IMR-90 (cell line): ENCODE data around the gene ADGRL4. TPM values are rescaled to one million over a fixed set of nuclear protein-coding genes. Genes with fewer than 3 reads are reported as not detected.

Experiments
- ATAC-seq: fragments of 200-7000 bp; cut with Tn5 transposase; 2 replicates; pipeline ENCODE4 v1.9.1; 2020; ENCODE audit warnings: low read depth, mild to moderate bottlenecking, moderate library complexity
- BruUV-seq: library from RNA; stranded (reverse); fragments of 400-500 nt; replicated peaks from 2 replicates; lab custom pipeline; 2021; lab: Mats Ljungman, UMichigan
- CTCF ChIA-PET: fragments of 300-600 bp; formaldehyde crosslinking; extraction: SDS; loops from one replicate; lab custom pipeline; 2021; ENCODE audit warnings: antibody characterized with exemption; lab: Yijun Ruan, JAX
- POLR2A ChIA-PET: fragments of 300-600 bp; sonication (Branson Sonifier 250); formaldehyde crosslinking; loops from one replicate; lab custom pipeline; 2022; ENCODE audit warnings: antibody characterized with exemption; ENCODE audit not compliant: unreplicated experiment; lab: Charles Lee
- DNase-seq: peaks from one replicate; pipeline ENCODE4 v3.0.0; 2013
- H2AFZ ChIP-seq: replicated peaks from 2 replicates; pipeline ENCODE3; 2013; ENCODE audit warnings: low read length, mild to moderate bottlenecking; ENCODE audit not compliant: poor library complexity
- H2AK5ac ChIP-seq: 2 replicates; pipeline ENCODE4 v1.6.1; 2013; ENCODE audit warnings: low read depth, low read length, inconsistent platforms
- H2AK9ac ChIP-seq: replicated peaks from 2 replicates; pipeline ENCODE3; 2013; ENCODE audit warnings: mild to moderate bottlenecking, low read depth, low read length, moderate library complexity; ENCODE audit not compliant: poor library complexity
- H2BK120ac ChIP-seq: 2 replicates; pipeline ENCODE4 v1.6.1; 2013; ENCODE audit warnings: low read depth, low read length, inconsistent platforms
- H2BK15ac ChIP-seq: 3 replicates; pipeline ENCODE4 v1.6.1; 2013; ENCODE audit warnings: low read depth, low read length, inconsistent platforms
- H2BK20ac ChIP-seq: 2 replicates; pipeline ENCODE4 v1.6.1; 2013; ENCODE audit warnings: low read depth, mild to moderate bottlenecking, inconsistent platforms, low read length, moderate library complexity
- H2BK5ac ChIP-seq: 2 replicates; pipeline ENCODE4 v1.6.1; 2013; ENCODE audit warnings: mild to moderate bottlenecking, low read depth, low read length, inconsistent platforms; ENCODE audit not compliant: poor library complexity, severe bottlenecking
- H3K14ac ChIP-seq: replicated peaks from 2 replicates; pipeline ENCODE4 v1.6.1; 2013; ENCODE audit warnings: low read depth, low read length, inconsistent platforms
- H3K18ac ChIP-seq: 2 replicates; pipeline ENCODE4 v1.6.1; 2013; ENCODE audit warnings: low read depth, low read length, control low read depth
- H3K23ac ChIP-seq: 2 replicates; pipeline ENCODE4 v1.6.1; 2013; ENCODE audit warnings: low read depth, low read length, inconsistent platforms
- H3K27ac ChIP-seq: 2 replicates; pipeline ENCODE4 v1.5.1; 2013; ENCODE audit warnings: mild to moderate bottlenecking, control low read depth, low read length; ENCODE audit not compliant: insufficient read depth
- H3K27me3 ChIP-seq: 2 replicates; pipeline ENCODE4 v1.6.1; 2013; ENCODE audit warnings: low read length; ENCODE audit not compliant: control insufficient read depth, insufficient read depth
- H3K36me3 ChIP-seq: 2 replicates; pipeline ENCODE4 v1.6.1; 2013; ENCODE audit warnings: low read length, mixed read lengths; ENCODE audit not compliant: control insufficient read depth, insufficient read depth
- H3K4ac ChIP-seq: 2 replicates; pipeline ENCODE4 v1.6.1; 2013; ENCODE audit warnings: low read depth, low read length, inconsistent platforms
- H3K4me1 ChIP-seq: 2 replicates; pipeline ENCODE4 v1.6.1; 2013; ENCODE audit warnings: low read length, mixed read lengths; ENCODE audit not compliant: control insufficient read depth, insufficient read depth
- H3K4me2 ChIP-seq: 2 replicates; pipeline ENCODE4 v1.6.1; 2013; ENCODE audit warnings: low read depth, mild to moderate bottlenecking, control low read depth, low read length, moderate library complexity
- H3K4me3 ChIP-seq: 2 replicates; pipeline ENCODE4 v1.5.1; 2013; ENCODE audit warnings: low read depth, mild to moderate bottlenecking, control low read depth, low read length, moderate library complexity; ENCODE audit not compliant: insufficient read depth
- H3K56ac ChIP-seq: 2 replicates; pipeline ENCODE4 v1.6.1; 2013; ENCODE audit warnings: low read length, inconsistent platforms; ENCODE audit not compliant: insufficient read depth; ENCODE audit errors: extremely low read depth
- H3K79me1 ChIP-seq, 2 experiments: 2 replicates each; pipeline ENCODE4 v1.6.1; 2013; ENCODE audit warnings: low read length in 2 of 2, inconsistent platforms in 1 of 2, low read depth in 1 of 2
- H3K9ac ChIP-seq: 2 replicates; pipeline ENCODE4 v1.6.1; 2013; ENCODE audit warnings: low read depth, low read length, control low read depth
- H3K9me1 ChIP-seq: 2 replicates; pipeline ENCODE4 v1.6.1; 2013; ENCODE audit warnings: low read length, inconsistent platforms; ENCODE audit not compliant: insufficient read depth
- H3K9me3 ChIP-seq: 2 replicates; pipeline ENCODE4 v1.6.1; 2013; ENCODE audit warnings: low read length; ENCODE audit not compliant: control insufficient read depth, insufficient read depth
- H4K20me1 ChIP-seq: 2 replicates; pipeline ENCODE4 v1.6.1; 2013; ENCODE audit warnings: low read length, inconsistent platforms; ENCODE audit not compliant: insufficient read depth
- H4K5ac ChIP-seq: 2 replicates; pipeline ENCODE4 v1.6.1; 2013; ENCODE audit warnings: mild to moderate bottlenecking, low read depth, low read length, control low read depth
- H4K8ac ChIP-seq, 2 experiments: 2 replicates each; pipeline ENCODE4 v1.6.1; 2013; ENCODE audit warnings: low read depth in 2 of 2, low read length in 2 of 2, control low read depth in 1 of 2, inconsistent platforms in 1 of 2
- H4K91ac ChIP-seq: 2 replicates; pipeline ENCODE4 v1.6.1; 2013; ENCODE audit warnings: low read depth, low read length, inconsistent platforms; ENCODE audit not compliant: insufficient read depth
- CHD1 ChIP-seq: IDR thresholded peaks from 2 replicates; pipeline ENCODE4 v1.6.1; 2012; ENCODE audit warnings: low read depth, low read length, improper control_type of control experiment
- CTCF ChIP-seq: conservative IDR thresholded peaks from 2 replicates; pipeline ENCODE4 v1.5.1; 2012; ENCODE audit warnings: mild to moderate bottlenecking, low read depth, low read length, improper control_type of control experiment
- ELK1 ChIP-seq: fragments of 150-350 bp; IDR thresholded peaks from 2 replicates; pipeline ENCODE4 v1.6.1; 2016; ENCODE audit warnings: low read depth, mild to moderate bottlenecking, low read length, moderate library complexity, borderline replicate concordance
- FOS ChIP-seq: fragments of 150-350 bp; IDR thresholded peaks from 2 replicates; pipeline ENCODE4 v1.6.1; 2016; ENCODE audit warnings: low read depth, low read length
- MAZ ChIP-seq: IDR thresholded peaks from 2 replicates; pipeline ENCODE4 v1.6.1; 2012; ENCODE audit warnings: low read depth, mild to moderate bottlenecking, low read length, improper control_type of control experiment, moderate library complexity, borderline replicate concordance
- MXI1 ChIP-seq: IDR thresholded peaks from 2 replicates; pipeline ENCODE4 v1.6.1; 2012; ENCODE audit warnings: low read depth, mild to moderate bottlenecking, low read length, moderate library complexity, borderline replicate concordance
- NFE2L2 ChIP-seq: fragments of 150-350 bp; IDR thresholded peaks from 2 replicates; pipeline ENCODE4 v1.6.1; 2016; ENCODE audit warnings: low read depth, mild to moderate bottlenecking, low read length
- RAD21 ChIP-seq: IDR thresholded peaks from 2 replicates; pipeline ENCODE4 v1.6.1; 2012; ENCODE audit warnings: low read length, improper control_type of control experiment
- RFX5 ChIP-seq: IDR thresholded peaks from 2 replicates; pipeline ENCODE4 v1.8.0; 2012; ENCODE audit warnings: low read depth, mild to moderate bottlenecking, low read length, moderate library complexity
- USF2 ChIP-seq: fragments of 150-350 bp; IDR thresholded peaks from 2 replicates; pipeline ENCODE4 v1.6.1; 2017; ENCODE audit warnings: mild to moderate bottlenecking, antibody characterized with exemption, low read length, low read depth
- WGBS, 2 experiments: methylation state at CpG; one replicate each; pipeline versions ENCODE4 v1.1.5 to v1.1.7; 2013; ENCODE audit warnings: missing lambda C conversion rate in 2 of 2; ENCODE audit not compliant: insufficient read length in 1 of 2; ENCODE audit errors: extremely low coverage in 2 of 2; 5-methylcytosine and 5-hydroxymethylcytosine counted together
- dilution Hi-C: fragments of 300-500 bp; cut with HindIII; formaldehyde crosslinking; loops from one replicate; pipeline ENCODE4 v1.14.3; 2018; ENCODE audit warnings: low sequenced_read_pairs; ENCODE audit not compliant: unreplicated experiment
- in situ Hi-C: fragments of 300-500 bp; cut with MboI; formaldehyde crosslinking; loops from 3 replicates; pipeline ENCODE4 v1.14.3; 2019; ENCODE audit warnings: low sequenced_read_pairs, inconsistent platforms, mixed read lengths
- intact Hi-C: fragments of 100-400 bp; cut with micrococcal nuclease; formaldehyde crosslinking; loops from 2 replicates; pipeline ENCODE4 v1.10.0; 2022
- polyA plus RNA-seq, 3 experiments: library from polyadenylated mRNA; depleted of rRNA; stranded (reverse); fragments of >200 nt; gene quantifications; 2 replicates each; pipeline ENCODE4 v1.2.3, GENCODE V29; 2012; ENCODE audit warnings: low replicate concordance in 1 of 3
- total RNA-seq: library from RNA; depleted of rRNA; stranded (reverse); fragments of >200 nt; gene quantifications from 2 replicates; pipeline ENCODE4 v1.2.3, GENCODE V29; 2012

ADGRL4 gene
- total and polyA plus RNA-seq, 2 of the 4 experiments (the other 2 are of a cell fraction): 3.2 to 4.5 TPM

GRCh38 chr1:78996791-78997190 is 9.7 kb downstream of the ADGRL4 start:
- no TSS peak for BruUV-seq
- Histone ChIP-seq H2BK15ac (no peak overlapping the region), H3K9me3 (no peaks in the 10 kb centered on the region), H2AK9ac (no peak overlapping the region), H3K18ac (no peak overlapping the region), H4K20me1 (no peaks in the 10 kb centered on the region), H3K4ac (no peak overlapping the region), H3K36me3 (no peaks in the 10 kb centered on the region), H3K4me3 (no peak overlapping the region), H2BK120ac (no peak overlapping the region), H4K5ac (no peak overlapping the region), H3K4me2 (no peak overlapping the region), H3K27me3 (no peaks in the 10 kb centered on the region), H4K8ac (no peak overlapping the region), H3K23ac (no peak overlapping the region), H3K14ac (no peak overlapping the region), H3K9me1 (no peaks in the 10 kb centered on the region), H2AFZ (no peak overlapping the region), H3K56ac (no peak overlapping the region), H3K4me1 (no peaks in the 10 kb centered on the region), H4K91ac (no peak overlapping the region), H3K27ac (no peak overlapping the region), H2AK5ac (no peak overlapping the region), H3K79me1 (no peaks in the 10 kb centered on the region), H2BK5ac (no peak overlapping the region), H2BK20ac (no peak overlapping the region), H3K9ac (no peak overlapping the region)
- CTCF ChIA-PET: no interaction called here
- no peak for TF ChIP-seq ELK1
- no peak for TF ChIP-seq USF2
- no peak for TF ChIP-seq CTCF
- no peak for TF ChIP-seq RAD21
- TF ChIP-seq MAZ: no peak
- no peak for TF ChIP-seq RFX5
- TF ChIP-seq CHD1: no peak
- TF ChIP-seq NFE2L2: no peak
- TF ChIP-seq MXI1: no peak
- TF ChIP-seq FOS: no peak
- DNase-seq (no peak), ATAC-seq (no peak)
- in situ Hi-C loops: no loop called here
- POLR2A ChIA-PET: no interaction called here
- dilution Hi-C loops: no loop called here
- intact Hi-C loops: no loop called here
- WGBS, 2 experiments: no CpG with 5 or more reads among the region's 1 CpG
